NCI-H2029 (cell line): ENCODE measurements around the gene SATL1.
A peak's percentile ranks its signal among the peaks of the same experiment; 100 is the strongest.
"Not testable (repeated sequence)": the region's sequence is repeated elsewhere in the genome, so short reads cannot be mapped to it uniquely, and the experiment has no call there.

Source experiments
- DNase-seq: peaks from one replicate; lab custom pipeline; 2025; lab: John Stamatoyannopoulos, UW

Gene SATL1

DNA sequence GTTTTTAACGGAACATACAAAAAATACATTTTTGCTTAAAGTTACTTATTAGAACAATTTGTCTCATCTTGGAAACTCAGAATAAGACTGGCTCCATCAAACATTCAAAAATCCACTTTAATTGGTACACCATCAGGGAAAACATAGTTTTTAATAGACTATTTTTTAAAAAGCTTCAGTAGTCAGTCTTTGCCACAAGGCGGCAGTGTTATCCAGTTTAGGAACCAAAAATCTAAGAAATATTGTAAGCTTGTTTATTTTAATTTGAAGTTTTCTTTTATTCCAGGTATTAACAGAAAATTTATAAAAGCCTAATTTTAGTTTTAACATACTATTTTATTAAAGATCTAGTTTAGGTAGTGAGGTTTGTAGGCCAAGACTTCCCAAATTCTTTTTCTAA, 132.2 kb downstream of the SATL1 start:
- no peak for DNase-seq

DNA sequence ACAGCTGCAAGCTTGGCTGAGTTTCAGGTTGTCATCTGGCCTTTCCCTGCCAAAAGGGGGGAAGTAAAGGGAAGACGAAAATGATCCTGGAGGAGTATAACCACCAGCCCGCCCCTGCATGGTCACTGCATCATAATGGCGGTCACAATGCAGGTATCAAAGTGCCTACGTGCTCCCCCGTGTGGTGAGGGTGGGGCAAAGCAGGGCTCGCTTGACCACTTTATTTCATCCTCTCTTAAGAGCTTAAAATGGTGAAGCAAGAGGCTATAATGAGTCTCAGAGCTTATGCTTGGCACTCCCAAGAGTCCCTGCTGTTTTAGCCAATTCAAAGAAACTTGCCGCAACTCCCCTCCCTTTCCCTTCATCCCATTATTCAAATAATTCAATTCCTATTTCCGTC, 134.3 kb downstream of the SATL1 start:
- DNase-seq: peak; percentile 8

DNA sequence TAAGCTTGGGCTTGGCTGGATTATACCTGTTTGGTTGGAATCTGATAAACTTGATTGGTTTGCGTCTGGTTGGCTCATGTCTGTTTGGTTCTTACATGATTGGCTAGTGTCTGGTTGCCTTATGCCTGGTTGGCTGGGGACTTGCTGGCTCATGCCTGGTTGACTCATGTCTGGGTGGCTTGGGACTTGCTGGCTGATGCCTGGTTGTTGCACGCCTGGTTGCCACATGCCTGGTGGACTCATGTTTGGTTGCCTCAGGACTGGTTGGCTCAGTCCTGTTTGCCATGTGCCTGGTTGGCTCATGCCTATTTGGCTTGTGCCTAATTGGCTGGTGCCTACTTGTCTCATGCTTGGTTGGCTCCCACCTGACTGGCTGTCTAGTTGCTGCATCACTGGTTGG, 135.4 kb downstream of the SATL1 start:
- DNase-seq: no peak

DNA sequence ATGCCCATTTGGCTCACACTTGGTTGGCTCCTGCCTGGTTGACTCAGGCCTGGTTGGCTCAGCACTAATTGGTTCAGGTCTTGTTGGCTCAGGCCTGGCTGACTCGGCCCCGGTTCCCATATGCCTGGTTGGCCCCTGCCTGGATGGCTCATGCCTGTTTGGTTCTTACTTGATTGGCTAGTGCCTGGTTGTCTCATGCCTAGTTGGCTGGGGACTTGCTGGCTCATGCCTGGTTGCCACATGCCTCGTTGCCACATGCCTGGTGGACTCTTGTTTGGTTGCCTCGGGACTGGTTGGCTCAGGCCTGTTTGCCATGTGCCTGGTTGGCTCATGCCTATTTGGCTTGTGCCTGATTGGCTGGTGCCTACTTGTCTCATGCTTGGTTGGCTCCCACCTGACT, 136.2 kb downstream of the SATL1 start:
- DNase-seq: no peak

DNA sequence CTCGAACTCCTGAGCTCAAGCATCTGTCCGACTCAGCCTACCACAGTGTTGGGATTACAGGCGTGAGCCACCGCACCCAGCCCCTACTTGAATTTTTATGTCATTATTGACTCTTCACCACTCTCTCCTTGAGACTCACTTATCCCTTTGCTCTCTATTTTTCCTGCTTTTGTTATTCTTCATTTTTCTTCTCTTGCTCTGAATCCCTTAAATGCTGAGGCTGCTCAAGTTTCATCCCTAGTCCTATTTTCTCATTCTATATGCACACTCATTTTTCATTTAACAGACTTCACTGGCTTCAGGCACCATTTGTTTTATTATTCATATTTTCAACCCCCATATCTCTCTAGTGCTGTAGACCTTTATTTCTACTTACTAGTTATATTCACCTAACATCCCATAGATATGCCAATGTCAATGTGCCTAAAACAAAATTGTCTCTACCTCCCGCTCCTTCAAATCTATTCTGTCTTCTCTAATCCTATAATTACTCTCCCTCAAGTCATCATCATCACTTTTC, 154.2 kb downstream of the SATL1 start:
- no peak for DNase-seq

DNA sequence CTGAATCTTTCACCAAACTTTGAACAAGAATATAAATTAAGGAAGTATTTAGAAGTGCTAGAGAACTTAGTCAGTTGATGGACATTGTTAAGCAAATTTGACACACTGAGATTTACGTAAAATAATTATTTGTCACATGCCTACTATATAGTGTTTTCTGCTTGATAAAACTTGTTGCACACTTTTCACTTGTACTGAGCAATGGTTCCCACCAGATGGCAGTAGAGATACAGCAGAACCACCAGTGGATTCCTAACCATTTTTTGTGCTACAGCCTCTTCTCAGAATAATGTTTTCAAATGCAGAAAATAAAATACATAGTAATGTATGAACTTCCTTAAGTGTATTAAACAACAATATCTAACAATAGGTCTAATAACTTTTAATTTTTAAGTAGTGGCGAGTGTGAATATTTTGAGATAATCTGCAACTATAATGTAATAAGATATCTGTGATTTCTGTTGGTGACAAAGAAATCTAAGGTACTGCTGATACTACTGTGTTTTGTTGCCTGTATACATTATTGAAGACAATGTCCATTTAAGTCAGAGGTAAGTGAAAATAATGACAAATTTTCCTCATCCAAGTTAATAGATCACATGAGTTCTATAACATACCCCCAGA, 158.7 kb downstream of the SATL1 start:
- DNase-seq: no peak

DNA sequence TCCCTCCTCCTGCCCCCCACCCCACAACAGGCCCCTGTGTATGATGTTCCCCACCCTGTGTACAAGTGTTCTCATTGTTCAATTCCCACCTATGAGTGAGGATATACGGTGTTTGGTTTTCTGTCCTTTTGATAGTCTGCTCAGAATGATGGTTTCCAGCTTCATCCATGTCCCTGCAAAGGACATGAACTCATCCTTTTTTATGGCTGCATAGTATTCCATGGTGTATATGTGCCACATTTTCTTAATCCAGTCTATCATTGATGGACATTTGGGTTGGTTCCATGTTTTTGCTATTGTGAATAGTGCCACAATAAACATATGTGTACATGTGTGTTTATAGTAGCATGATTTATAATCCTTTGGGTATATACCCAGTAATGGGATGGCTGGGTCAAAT, 166.3 kb downstream of the SATL1 start:
- DNase-seq: not testable (repeated sequence)

DNA sequence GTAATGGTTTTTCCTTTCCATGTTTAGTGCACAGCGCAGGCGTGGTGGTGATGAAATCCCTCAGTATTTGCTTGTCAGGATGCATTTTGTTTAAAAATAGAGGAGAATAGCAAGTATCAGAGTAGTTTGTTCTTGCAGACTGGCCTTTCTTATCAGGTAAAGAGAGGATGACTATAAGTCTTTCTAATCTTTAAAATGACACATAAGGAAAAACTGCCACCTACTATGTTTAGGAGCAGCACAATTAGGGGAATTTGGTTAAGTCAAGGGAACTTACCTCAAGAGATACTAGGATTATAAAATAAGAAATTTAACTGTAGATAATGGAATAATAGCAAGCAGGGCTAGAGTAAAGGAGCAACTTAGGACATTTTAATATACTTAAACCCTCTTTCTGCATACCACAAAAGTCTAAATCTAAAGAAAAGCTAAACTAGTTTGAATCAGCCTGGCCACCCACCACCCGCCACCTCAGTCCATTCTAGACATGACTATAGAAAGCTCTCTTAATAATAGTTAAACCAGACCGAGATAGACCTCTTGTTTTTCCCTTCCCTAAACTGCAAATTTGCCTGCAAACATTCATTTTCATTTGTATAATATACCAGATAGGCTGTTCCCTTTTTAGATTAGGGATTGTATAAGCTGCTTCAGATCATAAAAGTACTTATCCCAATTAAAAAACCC, 177.9 kb downstream of the SATL1 start:
- DNase-seq: no peak

DNA sequence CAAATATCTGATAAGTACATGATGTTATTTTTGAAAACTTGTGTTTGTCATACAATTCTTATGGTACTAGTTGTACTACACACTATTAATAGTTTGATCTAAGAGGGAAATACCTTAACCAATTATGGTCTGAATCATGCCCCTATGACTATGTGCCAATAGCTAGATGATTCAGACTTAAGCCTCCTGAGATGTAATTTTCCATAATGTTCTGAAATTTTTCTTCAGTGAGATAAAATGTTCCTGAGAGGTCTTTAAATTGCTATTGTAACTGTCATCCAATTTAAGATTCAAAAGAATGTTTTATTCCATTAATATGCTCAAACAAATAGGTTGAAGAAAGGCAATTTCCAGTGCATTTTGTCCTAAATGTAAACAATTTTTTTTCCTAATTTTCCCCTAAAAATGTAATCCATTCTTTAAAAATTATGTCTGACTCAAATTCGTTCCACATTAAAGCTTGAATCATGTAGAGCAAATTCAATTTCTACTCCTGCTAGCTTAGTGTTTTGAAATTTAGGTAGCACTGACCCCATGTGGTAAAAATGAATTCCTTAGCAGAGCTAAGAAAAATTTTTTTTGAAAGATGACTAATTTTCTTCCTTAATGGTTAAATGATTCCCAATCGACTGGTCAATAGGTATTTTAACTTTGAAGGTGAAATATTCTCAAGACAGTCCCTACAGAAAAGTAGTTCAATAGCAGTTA, 190.8 kb downstream of the SATL1 start:
- DNase-seq: no peak

DNA sequence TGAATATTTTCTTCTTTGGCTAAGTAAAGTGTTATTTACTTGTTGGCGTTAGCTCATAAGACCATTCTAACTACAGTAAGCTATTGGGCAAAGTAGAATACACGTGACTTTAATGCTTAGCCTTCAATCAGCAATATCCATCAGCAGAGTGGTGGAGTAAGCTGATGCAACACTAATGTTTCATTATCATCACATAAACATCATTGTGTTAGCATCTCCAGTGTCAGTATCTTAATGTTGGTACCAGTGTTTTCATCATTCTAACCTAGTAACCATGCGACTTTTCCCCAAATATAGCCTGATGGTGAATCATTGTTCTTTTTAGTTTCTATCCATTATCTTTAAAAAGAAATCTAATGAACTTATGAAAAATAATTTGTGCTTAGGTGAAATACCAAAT, 191.4 kb downstream of the SATL1 start:
- no peak for DNase-seq

DNA sequence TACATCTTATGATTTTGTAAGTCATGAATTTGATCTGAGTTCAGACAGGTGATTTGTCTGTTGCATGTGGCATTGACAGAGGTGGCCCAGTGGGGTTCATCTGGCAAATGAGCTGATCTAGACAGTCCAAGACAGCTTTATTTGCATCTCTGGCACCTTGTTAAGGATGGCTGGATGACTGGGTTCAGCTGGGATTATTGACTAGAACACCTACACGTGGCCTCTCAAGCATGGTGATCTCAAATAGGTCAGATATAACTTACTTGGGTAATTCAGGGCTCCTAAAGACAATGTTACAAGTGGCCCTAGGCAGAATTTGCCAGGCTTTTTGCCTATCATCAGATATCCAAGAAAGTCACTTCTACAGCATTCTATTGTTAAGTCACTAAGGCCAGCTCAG, 192.0 kb downstream of the SATL1 start:
- no peak for DNase-seq
